Liver (tissue), 9 donors: ENCODE data around the gene RPTOR. TPM values are rescaled to one million over a fixed set of nuclear protein-coding genes. Genes with fewer than 3 reads are reported as not detected.

Experiments used
- DNase-seq: peaks from one replicate; pipeline ENCODE4 v3.0.0-alpha.2; 2017; ENCODE audit warnings: low spot score
- H3K27ac ChIP-seq, 2 donors: one replicate each; pipeline ENCODE4 v1.7.0; 2013; ENCODE audit warnings: inconsistent platforms in 2 of 2, low read length in 2 of 2, control low read depth in 1 of 2, low read depth in 1 of 2, mild to moderate bottlenecking in 1 of 2
- H3K27me3 ChIP-seq, 4 donors: one replicate each; pipeline versions ENCODE4 v1.6.1 to v1.7.0; 2013; ENCODE audit warnings: low read length in 3 of 4, inconsistent platforms in 1 of 4, mild to moderate bottlenecking in 1 of 4, moderate library complexity in 1 of 4; ENCODE audit not compliant: control insufficient read depth in 4 of 4, insufficient read depth in 4 of 4
- H3K36me3 ChIP-seq, 4 donors: one replicate each; pipeline versions ENCODE4 v1.6.1 to v1.7.0; 2013; ENCODE audit warnings: low read length in 3 of 4, mild to moderate bottlenecking in 3 of 4, low read depth in 1 of 4, moderate library complexity in 1 of 4; ENCODE audit not compliant: control insufficient read depth in 4 of 4, insufficient read depth in 3 of 4
- H3K4me1 ChIP-seq, 4 donors: one replicate each; pipeline versions ENCODE4 v1.6.1 to v1.7.0; 2013; ENCODE audit warnings: low read length in 3 of 4, mild to moderate bottlenecking in 3 of 4, moderate library complexity in 1 of 4; ENCODE audit not compliant: control insufficient read depth in 4 of 4, insufficient read depth in 4 of 4
- H3K4me3 ChIP-seq, 3 donors: one replicate each; pipeline versions ENCODE4 v1.6.1 to v1.7.0; 2013; ENCODE audit warnings: low read length in 3 of 3, control low read depth in 1 of 3, low read depth in 1 of 3, mild to moderate bottlenecking in 1 of 3
- H3K9ac ChIP-seq, 2 donors: one replicate each; pipeline ENCODE4 v1.7.0; 2013; ENCODE audit warnings: low read length in 2 of 2, mild to moderate bottlenecking in 2 of 2, moderate library complexity in 2 of 2, control low read depth in 1 of 2, low read depth in 1 of 2
- H3K9me3 ChIP-seq, 4 donors: one replicate each; pipeline versions ENCODE4 v1.6.1 to v1.7.0; 2013; ENCODE audit warnings: low read length in 3 of 4; ENCODE audit not compliant: control insufficient read depth in 4 of 4
- ATF3 ChIP-seq: IDR thresholded peaks from 2 replicates; pipeline ENCODE4 v1.6.1; 2016; ENCODE audit warnings: antibody characterized with exemption
- CTCF ChIP-seq: fragments of 150-350 bp; IDR thresholded peaks from 2 replicates; pipeline ENCODE4 v1.5.1; 2017; ENCODE audit warnings: improper control_type of control experiment, low read depth, low read length; ENCODE audit not compliant: missing input control
- EGR1 ChIP-seq, 2 donors: IDR thresholded peaks; 2 replicates each; pipeline ENCODE4 v1.6.1; 2016 to 2018; ENCODE audit warnings: antibody characterized with exemption in 2 of 2, low read depth in 2 of 2
- FOXA1 ChIP-seq: IDR thresholded peaks from 2 replicates; pipeline ENCODE4 v1.6.1; 2016; ENCODE audit warnings: antibody characterized with exemption
- FOXA2 ChIP-seq: IDR thresholded peaks from 2 replicates; pipeline ENCODE4 v1.6.1; 2016; ENCODE audit warnings: antibody characterized with exemption
- HNF4A ChIP-seq, 2 donors: conservative IDR thresholded peaks; 2 replicates each; pipeline ENCODE4 v1.6.1; 2016; ENCODE audit warnings: antibody characterized with exemption in 2 of 2, mild to moderate bottlenecking in 2 of 2
- NR2F2 ChIP-seq: IDR thresholded peaks from 2 replicates; pipeline ENCODE4 v1.6.1; 2016; ENCODE audit warnings: antibody characterized with exemption
- RAD21 ChIP-seq, 2 donors: IDR thresholded peaks; 2 replicates each; pipeline ENCODE4 v1.6.1; 2016; ENCODE audit warnings: antibody characterized with exemption in 2 of 2, mild to moderate bottlenecking in 2 of 2
- RXRA ChIP-seq, 2 donors: IDR thresholded peaks; 2 replicates each; pipeline ENCODE4 v1.6.1; 2017 to 2018; ENCODE audit warnings: antibody characterized with exemption in 2 of 2, mild to moderate bottlenecking in 1 of 2
- SP1 ChIP-seq: IDR thresholded peaks from 2 replicates; pipeline ENCODE4 v1.6.1; 2018; ENCODE audit warnings: antibody characterized with exemption, mild to moderate bottlenecking
- TAF1 ChIP-seq: conservative IDR thresholded peaks from 2 replicates; pipeline ENCODE4 v1.6.1; 2016; ENCODE audit warnings: antibody characterized with exemption, mild to moderate bottlenecking
- YY1 ChIP-seq: IDR thresholded peaks from 2 replicates; pipeline ENCODE4 v1.6.1; 2016; ENCODE audit warnings: antibody characterized with exemption, mild to moderate bottlenecking
- WGBS: extraction: QIAGEN DNeasy Blood & Tissue Kit; methylation state at CpG from one replicate; pipeline ENCODE4 v1.1.7; 2013; 5-methylcytosine and 5-hydroxymethylcytosine counted together
- polyA plus RNA-seq, 2 donors: library from polyadenylated mRNA; stranded (reverse) in 1 of 2; unstranded in 1 of 2; fragments of 200-250 nt in 1 of 2; fragments of >200 nt in 1 of 2; fragmentation: Nextera tagmentation in 1 of 2; extraction: Ambion mirVana in 1 of 2; gene quantifications; one replicate each; pipeline versions ENCODE4 v1.2.1 to v1.2.3, GENCODE V29; 2013 to 2015
- total RNA-seq, 2 donors: library from RNA; depleted of rRNA; stranded (reverse); fragments of >200 nt; gene quantifications; one replicate each; pipeline ENCODE4 v1.2.3, GENCODE V29; 2014
- donor health status: healthy.
- donor health status: healthy.
- donor health status: healthy.
- donor health status: healthy.
- donor health status: healthy.

RPTOR gene
- total and polyA plus RNA-seq, 4 donors: 4.8 to 25.4 (median 11.6) TPM

GRCh38 chr17:80667462-80668277 lies 123.0 kb downstream of the RPTOR start:
- Histone ChIP-seq H3K4me1 (no peaks in the 10 kb centered on the region), H3K27me3 (no peaks in the 10 kb centered on the region), H3K36me3 (no peaks in the 10 kb centered on the region), H3K27ac (no peak overlapping the region), H3K9ac (no peak overlapping the region), H3K4me3 (no peak overlapping the region), H3K9me3 (no peaks in the 10 kb centered on the region)
- DNase-seq: no peak
- TF ChIP-seq HNF4A (conservative IDR thresholded peaks at IDR 0.05): peak in 1 of 2 donors; percentile 60
- no peak for TF ChIP-seq SP1
- 76% methylated on average over 12 of the region's 12 CpGs for WGBS

GRCh38 chr17:80668375-80669148 lies 123.9 kb downstream of the RPTOR start:
- H3K27ac ChIP-seq: no peak overlapping the region
- H3K4me1 ChIP-seq: no peaks in the 10 kb centered on the region
- no peaks in the 10 kb centered on the region for H3K27me3 ChIP-seq
- TF ChIP-seq FOXA1 (no peak), NR2F2 (no peak), TAF1 (no peak), ATF3 (no peak), RAD21 (IDR thresholded peaks at IDR 0.05) (no peak), EGR1 (IDR thresholded peaks at IDR 0.05; ENCODE audit: low read depth in 2 of 2) (no peak)
- H3K9ac ChIP-seq: no peak overlapping the region
- no peak for DNase-seq
- H3K4me3 ChIP-seq: no peak overlapping the region
- H3K9me3 ChIP-seq: no peaks in the 10 kb centered on the region
- no peaks in the 10 kb centered on the region for H3K36me3 ChIP-seq
- WGBS: 92% methylated on average over 20 of the region's 20 CpGs

- Histone ChIP-seq H3K9me3 (no peaks in the 10 kb centered on the region), H3K9ac (no peak overlapping the region), H3K4me1 (no peaks in the 10 kb centered on the region), H3K4me3 (no peak overlapping the region), H3K27ac (no peak overlapping the region), H3K36me3 (no peaks in the 10 kb centered on the region), H3K27me3 (no peaks in the 10 kb centered on the region)
- TF ChIP-seq NR2F2: no peak
- TF ChIP-seq YY1: no peak
- TF ChIP-seq RAD21 (IDR thresholded peaks at IDR 0.05): peak in 1 of 2 donors; percentile 9
- no peak for TF ChIP-seq ATF3
- no peak for TF ChIP-seq RXRA (IDR thresholded peaks at IDR 0.05)
- no peak for TF ChIP-seq SP1
- no peak for TF ChIP-seq FOXA2
- TF ChIP-seq CTCF: no peak
- DNase-seq: no peak
- WGBS: 68% methylated on average over 14 of the region's 14 CpGs
Observed at GRCh38 chr17:80671039-80671824, 126.6 kb downstream of the RPTOR start.
